GM23338 (cell line): Measurements from ENCODE around the gene PID1. TPM values are rescaled to one million over a fixed set of nuclear protein-coding genes. Genes with fewer than 3 reads are reported as not detected.

Experiments
- ATAC-seq: fragments of 200-7000 bp; cut with Tn5 transposase; 3 replicates; pipeline ENCODE4 v1.9.1; 2020
- DNase-seq: peaks from one replicate; pipeline ENCODE4 v3.0.0-alpha.2; 2015; ENCODE audit warnings: low spot score
- H2AFZ ChIP-seq: fragments of 200-600 bp; sonication (generic); 2 replicates; pipeline ENCODE4 v1.8.0; 2016; ENCODE audit warnings: antibody characterized with exemption, mild to moderate bottlenecking, moderate library complexity
- H3F3A ChIP-seq: fragments of 200-600 bp; sonication (generic); replicated peaks from 2 replicates; pipeline ENCODE4 v1.8.0; 2017; ENCODE audit warnings: antibody characterized with exemption, mixed run types, low read depth
- H3K27ac ChIP-seq: fragments of 200-600 bp; sonication (generic); 2 replicates; pipeline ENCODE4 v1.6.1; 2016; ENCODE audit warnings: low read depth
- H3K27me3 ChIP-seq: fragments of 200-600 bp; sonication (generic); 2 replicates; pipeline ENCODE4 v1.8.0; 2016; ENCODE audit warnings: mild to moderate bottlenecking, mixed run types, moderate library complexity; ENCODE audit not compliant: insufficient read depth
- H3K36me3 ChIP-seq: fragments of 200-600 bp; sonication (generic); 2 replicates; pipeline ENCODE4 v1.8.0; 2016; ENCODE audit warnings: mild to moderate bottlenecking; ENCODE audit not compliant: insufficient read depth
- H3K4me1 ChIP-seq: fragments of 200-600 bp; sonication (generic); 2 replicates; pipeline ENCODE4 v1.8.0; 2016; ENCODE audit warnings: mild to moderate bottlenecking, moderate library complexity; ENCODE audit not compliant: insufficient read depth
- H3K4me2 ChIP-seq: fragments of 200-600 bp; sonication (generic); 2 replicates; pipeline ENCODE4 v1.7.1; 2017; ENCODE audit warnings: mixed run types
- H3K4me3 ChIP-seq: fragments of 200-600 bp; sonication (generic); 2 replicates; pipeline ENCODE4 v1.6.1; 2016; ENCODE audit warnings: mixed run types
- H3K79me2 ChIP-seq: fragments of 200-600 bp; sonication (generic); replicated peaks from 2 replicates; pipeline ENCODE4 v1.8.0; 2017; ENCODE audit warnings: mild to moderate bottlenecking; ENCODE audit not compliant: insufficient read depth
- H3K9me2 ChIP-seq: fragments of 200-600 bp; sonication (generic); 2 replicates; pipeline ENCODE4 v1.8.0; 2017; ENCODE audit not compliant: insufficient read depth
- H4K20me1 ChIP-seq: fragments of 200-600 bp; sonication (generic); replicated peaks from 2 replicates; pipeline ENCODE4 v1.8.0; 2017; ENCODE audit warnings: mild to moderate bottlenecking; ENCODE audit not compliant: insufficient read depth
- H3K27ac Mint-ChIP-seq: 2 replicates; pipeline ENCODE4 v1.8.0; 2020; ENCODE audit warnings: inconsistent platforms, mild to moderate bottlenecking, moderate library complexity, mixed read lengths
- H3K27me3 Mint-ChIP-seq: 3 replicates; pipeline ENCODE4 v1.8.0; 2022; ENCODE audit warnings: low read depth, mild to moderate bottlenecking, moderate library complexity, mixed read lengths, inconsistent platforms; ENCODE audit not compliant: insufficient read depth, poor library complexity
- H3K36me3 Mint-ChIP-seq: 3 replicates; pipeline ENCODE4 v1.8.0; 2021; ENCODE audit warnings: low read depth, mild to moderate bottlenecking, inconsistent platforms, moderate library complexity, mixed read lengths
- H3K4me1 Mint-ChIP-seq: 3 replicates; pipeline ENCODE4 v1.8.0; 2020; ENCODE audit warnings: mild to moderate bottlenecking, inconsistent platforms, mixed read lengths
- H3K4me3 Mint-ChIP-seq: 3 replicates; pipeline ENCODE4 v1.8.0; 2021; ENCODE audit warnings: moderate library complexity, mild to moderate bottlenecking, inconsistent platforms, mixed read lengths
- H3K9me3 Mint-ChIP-seq: 3 replicates; pipeline ENCODE4 v1.8.0; 2020; ENCODE audit warnings: moderate library complexity, mild to moderate bottlenecking, inconsistent platforms, mixed read lengths
- CREB1 ChIP-seq: fragments of 250-450 bp; sonication (Bioruptor Pico); IDR thresholded peaks from 2 replicates; pipeline ENCODE4 v1.5.0; 2020; ENCODE audit warnings: low read depth, mild to moderate bottlenecking, moderate library complexity
- CTCF ChIP-seq, 2 experiments: fragments of 200-600 bp in 1 of 2; sonication (generic) in 1 of 2; conservative IDR thresholded peaks; 2 replicates each; pipeline versions ENCODE4 v1.5.1 to v1.6.1; 2016 to 2017; ENCODE audit warnings: antibody characterized with exemption in 2 of 2, low read depth in 2 of 2, mild to moderate bottlenecking in 2 of 2, moderate library complexity in 1 of 2
- ETS1 ChIP-seq: IDR thresholded peaks from 2 replicates; pipeline ENCODE4 v1.6.1; 2016; ENCODE audit warnings: antibody characterized with exemption
- EZH2 ChIP-seq: fragments of 200-600 bp; sonication (generic); IDR thresholded peaks from one replicate; pipeline ENCODE4 v1.8.0; 2017; ENCODE audit warnings: antibody characterized with exemption, mild to moderate bottlenecking, low read depth; ENCODE audit not compliant: unreplicated experiment
- EZH2phosphoT487 ChIP-seq: fragments of 200-600 bp; sonication (generic); IDR thresholded peaks from one replicate; pipeline ENCODE4 v1.8.1; 2018; ENCODE audit warnings: antibody characterized with exemption; ENCODE audit not compliant: unreplicated experiment
- JUNB ChIP-seq: IDR thresholded peaks from one replicate; pipeline ENCODE4 v1.6.1; 2016; ENCODE audit warnings: antibody characterized with exemption; ENCODE audit not compliant: unreplicated experiment
- NANOG ChIP-seq: IDR thresholded peaks from 2 replicates; pipeline ENCODE4 v1.6.1; 2016; ENCODE audit warnings: antibody characterized with exemption, borderline replicate concordance
- POLR2AphosphoS5 ChIP-seq: IDR thresholded peaks from 2 replicates; pipeline ENCODE4 v1.6.1; 2016; ENCODE audit warnings: antibody characterized with exemption, low read depth
- REST ChIP-seq: IDR thresholded peaks from one replicate; pipeline ENCODE4 v1.6.1; 2018; ENCODE audit warnings: antibody characterized with exemption; ENCODE audit not compliant: unreplicated experiment
- STAT1 ChIP-seq: IDR thresholded peaks from one replicate; pipeline ENCODE4 v1.6.1; 2016; ENCODE audit warnings: antibody characterized with exemption; ENCODE audit not compliant: unreplicated experiment
- ZNF114 ChIP-seq: fragments of 250-450 bp; sonication (Bioruptor Pico); IDR thresholded peaks from 2 replicates; pipeline ENCODE4 v1.5.0; 2020; ENCODE audit warnings: mild to moderate bottlenecking, moderate library complexity
- ZNF331 ChIP-seq: fragments of 250-450 bp; sonication (Bioruptor Pico); IDR thresholded peaks from 2 replicates; pipeline ENCODE4 v1.5.0; 2020; ENCODE audit warnings: low read depth, mild to moderate bottlenecking, moderate library complexity
- ZNF462 ChIP-seq: fragments of 250-450 bp; sonication (Bioruptor Pico); IDR thresholded peaks from 2 replicates; pipeline ENCODE4 v1.5.0; 2020; ENCODE audit warnings: mild to moderate bottlenecking, moderate library complexity
- polyA plus RNA-seq: library from polyadenylated mRNA; unstranded; fragments of >200 nt; fragmentation: Nextera tagmentation; extraction: Ambion mirVana; gene quantifications from 2 replicates; pipeline ENCODE4 v1.2.1, GENCODE V29; 2016
- total RNA-seq: library from RNA; depleted of rRNA; stranded (reverse); fragments of >200 nt; shearing (Covaris generic); gene quantifications from 2 replicates; pipeline ENCODE4 v1.2.3, GENCODE V29; 2014

PID1 gene
- total and polyA plus RNA-seq, 2 experiments from 2014 or later = 1.7 to 2.4 TPM

GRCh38 chr2:229297247-229297646 lies 26.2 kb upstream of the PID1 start:
- Histone ChIP-seq H3K27ac (no peak overlapping the region), H3K79me2 (no peaks in the 10 kb centered on the region), H3K4me3 (no peak overlapping the region), H3F3A (no peaks in the 10 kb centered on the region), H3K9me2 (peaks cover 7% of the 10 kb centered on the region; the same call in 1 of the 2 replicates), H3K27me3 (no peaks in the 10 kb centered on the region), H3K4me2 (no peak overlapping the region), H3K4me1 (no peaks in the 10 kb centered on the region), H2AFZ (peak overlapping the region; percentile 80; the same call in 1 of the 2 replicates), H3K36me3 (no peaks in the 10 kb centered on the region), H4K20me1 (no peaks in the 10 kb centered on the region)
- H3K9me3 Mint-ChIP-seq = no peaks in the 10 kb centered on the region; the same call in 2 of the 3 replicates
- ATAC-seq (no peak), DNase-seq (no peak)
- no peak for TF ChIP-seq JUNB
- TF ChIP-seq POLR2AphosphoS5 = no peak
- TF ChIP-seq CTCF (conservative IDR thresholded peaks at IDR 0.05; ENCODE audit: low read depth in 2 of 2) = no peak
- no peak for TF ChIP-seq ETS1
- no peak for TF ChIP-seq ZNF331 (CRISPR knock-in tag)
- no peak for TF ChIP-seq ZNF114 (CRISPR knock-in tag)
- TF ChIP-seq EZH2phosphoT487 = no peak
- TF ChIP-seq EZH2 = no peak
- no peak for TF ChIP-seq ZNF462 (CRISPR knock-in tag)
- no peak for TF ChIP-seq CREB1
- no peak for TF ChIP-seq REST
- no peak for TF ChIP-seq STAT1
- TF ChIP-seq NANOG = no peak
- no peaks in the 10 kb centered on the region for H3K4me1 Mint-ChIP-seq
- H3K4me3 Mint-ChIP-seq = no peak overlapping the region
- H3K36me3 Mint-ChIP-seq = no peaks in the 10 kb centered on the region
- no peak overlapping the region for H3K27ac Mint-ChIP-seq
- no peaks in the 10 kb centered on the region for H3K27me3 Mint-ChIP-seq
